B cell (primary cell): ENCODE measurements around the gene XPNPEP1. TPM values are rescaled to one million over a fixed set of nuclear protein-coding genes. Genes with fewer than 3 reads are reported as not detected.
"Not testable (repeated sequence)": the region's sequence is repeated elsewhere in the genome, so short reads cannot be mapped to it uniquely, and the experiment has no call there.

Experiments used
- ATAC-seq: fragments of 200-7000 bp; cut with Tn5 transposase; one replicate; pipeline ENCODE4 v1.10.0; 2021; ENCODE audit warnings: low read depth, mild to moderate bottlenecking, moderate number of reproducible peaks, moderate library complexity
- CTCF ChIA-PET: fragments of 350-600 bp; sonication (Branson Sonifier 250); formaldehyde crosslinking; loops from one replicate; lab custom pipeline; 2021; ENCODE audit warnings: antibody characterized with exemption, inconsistent platforms; lab: Charles Lee
- POLR2A ChIA-PET: fragments of 350-600 bp; sonication (Branson Sonifier 250); formaldehyde crosslinking; loops from one replicate; lab custom pipeline; 2021; ENCODE audit warnings: antibody characterized with exemption; lab: Charles Lee
- DNase-seq: peaks from one replicate; pipeline ENCODE4 v3.0.0; 2013
- H2AFZ ChIP-seq: 2 replicates; pipeline ENCODE4 v1.6.1; 2012; ENCODE audit warnings: mild to moderate bottlenecking, low read depth, low read length; ENCODE audit not compliant: insufficient read depth, poor library complexity, severe bottlenecking
- H3K27ac ChIP-seq, 2 donors: 1 replicate in 1 of 2; 2 replicates in 1 of 2; pipeline ENCODE4 v1.5.1; 2012 to 2013; ENCODE audit warnings: low read length in 2 of 2, mild to moderate bottlenecking in 2 of 2, moderate library complexity in 1 of 2
- H3K27me3 ChIP-seq, 4 experiments: fragments of 200-600 bp in 1 of 4; sonication (generic) in 1 of 4; replicated peaks in 1 of 4; 1 replicate in 2 of 4; 2 replicates in 2 of 4; pipeline versions ENCODE4 v1.6.1 to v1.7.0; 2013 to 2016; ENCODE audit warnings: low read length in 3 of 4, mild to moderate bottlenecking in 2 of 4, mixed read lengths in 1 of 4, moderate library complexity in 1 of 4; ENCODE audit not compliant: insufficient read depth in 4 of 4, control insufficient read depth in 3 of 4; ENCODE audit errors: control extremely low read depth in 1 of 4
- H3K36me3 ChIP-seq, 2 experiments: replicated peaks in 1 of 2; 1 replicate in 1 of 2; 2 replicates in 1 of 2; pipeline versions ENCODE4 v1.6.1 to v1.7.1; 2013; ENCODE audit warnings: low read length in 1 of 2; ENCODE audit not compliant: insufficient read depth in 2 of 2, control insufficient read depth in 1 of 2; ENCODE audit errors: control extremely low read depth in 1 of 2, extremely low read depth in 1 of 2
- H3K4me1 ChIP-seq, 2 donors: fragments of 200-600 bp in 1 of 2; sonication (generic) in 1 of 2; 1 replicate in 1 of 2; 2 replicates in 1 of 2; pipeline versions ENCODE4 v1.5.1 to v1.6.1; 2013 to 2017; ENCODE audit warnings: low read length in 2 of 2; ENCODE audit not compliant: control insufficient read depth in 2 of 2, insufficient read depth in 2 of 2
- H3K4me2 ChIP-seq: replicated peaks from 2 replicates; pipeline ENCODE3; 2012; ENCODE audit warnings: mild to moderate bottlenecking, low read depth, low read length; ENCODE audit not compliant: poor library complexity, severe bottlenecking
- H3K4me3 ChIP-seq, 5 experiments: fragments of 200-600 bp in 1 of 5; sonication (generic) in 1 of 5; 1 replicate in 3 of 5; 2 replicates in 2 of 5; pipeline versions ENCODE4 v1.5.1 to v1.7.0; 2011 to 2016; ENCODE audit warnings: low read length in 4 of 5, mild to moderate bottlenecking in 4 of 5, low read depth in 2 of 5, control low read depth in 1 of 5, moderate library complexity in 1 of 5; ENCODE audit not compliant: insufficient read depth in 1 of 5; ENCODE audit errors: control extremely low read depth in 1 of 5, extremely low read depth in 1 of 5
- H3K79me2 ChIP-seq: fragments of 200-600 bp; sonication (generic); one replicate; pipeline ENCODE4 v1.6.0; 2016; ENCODE audit warnings: low read length; ENCODE audit not compliant: control insufficient read depth, insufficient read depth
- H3K9ac ChIP-seq: fragments of 200-600 bp; sonication (generic); 2 replicates; pipeline ENCODE4 v1.6.1; 2017; ENCODE audit warnings: mild to moderate bottlenecking, low read length, moderate library complexity
- H3K9me3 ChIP-seq, 3 donors: one replicate each; pipeline versions ENCODE4 v1.6.1 to v1.7.1; 2013; ENCODE audit warnings: low read length in 2 of 3; ENCODE audit not compliant: control insufficient read depth in 2 of 3, insufficient read depth in 1 of 3; ENCODE audit errors: control extremely low read depth in 1 of 3
- H4K20me1 ChIP-seq: 2 replicates; pipeline ENCODE4 v1.6.0; 2012; ENCODE audit warnings: mild to moderate bottlenecking, low read length; ENCODE audit not compliant: insufficient read depth, control insufficient read depth, poor library complexity, severe bottlenecking
- H3K27ac Mint-ChIP-seq: one replicate; pipeline ENCODE4 v1.8.0; 2021; ENCODE audit warnings: mixed read lengths
- H3K27me3 Mint-ChIP-seq: one replicate; pipeline ENCODE4 v1.8.0; 2021; ENCODE audit warnings: mixed read lengths
- H3K4me1 Mint-ChIP-seq: one replicate; pipeline ENCODE4 v1.8.0; 2021; ENCODE audit warnings: mixed read lengths
- H3K4me3 Mint-ChIP-seq: one replicate; pipeline ENCODE4 v1.8.0; 2021; ENCODE audit warnings: mixed read lengths
- H3K9me3 Mint-ChIP-seq: one replicate; pipeline ENCODE4 v1.8.0; 2022; ENCODE audit warnings: mixed read lengths; ENCODE audit not compliant: insufficient read depth
- CTCF ChIP-seq: fragments of 200-600 bp; IDR thresholded peaks from one replicate; pipeline ENCODE4 v1.8.0; 2022; ENCODE audit warnings: antibody characterized with exemption, mild to moderate bottlenecking
- EZH2 ChIP-seq: IDR thresholded peaks from 2 replicates; pipeline ENCODE4 v1.6.1; 2012; ENCODE audit warnings: borderline replicate concordance, low read depth, mild to moderate bottlenecking, moderate library complexity, low read length; ENCODE audit not compliant: insufficient read depth, poor library complexity, severe bottlenecking
- WGBS: methylation state at CpG from one replicate; pipeline ENCODE4 v1.1.5; 2013; ENCODE audit warnings: missing lambda C conversion rate; ENCODE audit not compliant: insufficient coverage; 5-methylcytosine and 5-hydroxymethylcytosine counted together
- intact Hi-C: fragments of 100-400 bp; cut with micrococcal nuclease; formaldehyde crosslinking; loops from one replicate; pipeline ENCODE4 v1.10.0; 2022
- polyA plus RNA-seq: library from polyadenylated mRNA; depleted of rRNA; stranded (reverse); fragments of >200 nt; gene quantifications from 2 replicates; pipeline ENCODE4 v1.2.3, GENCODE V29; 2012
- total RNA-seq, 2 donors: library from RNA; stranded (reverse); fragments of 120-200 nt in 1 of 2; gene quantifications; 1 replicate in 1 of 2; 2 replicates in 1 of 2; pipeline versions ENCODE4 v1.2.3 to v1.2.4, GENCODE V29; 2013 to 2022

The XPNPEP1 gene
- total and polyA plus RNA-seq, 2 donors (not counting 1 experiment from before 2014, with no cell fraction given): 60.6 to 70.8 TPM

GRCh38 chr10:109919220-109919619, 4.1 kb downstream of the XPNPEP1 start:
- peaks cover 75% of the 10 kb centered on the region for H3K79me2 ChIP-seq
- H3K4me3 ChIP-seq: no peak overlapping the region
- no peak for DNase-seq
- no peak overlapping the region for H3K9ac ChIP-seq
- H3K9me3 Mint-ChIP-seq: no peaks in the 10 kb centered on the region
- H3K4me3 Mint-ChIP-seq: no peak overlapping the region
- no peak overlapping the region for H3K27ac Mint-ChIP-seq
- H3K4me2 ChIP-seq: no peak overlapping the region
- no peak for ATAC-seq
- no peaks in the 10 kb centered on the region for H3K27me3 ChIP-seq
- H4K20me1 ChIP-seq: peaks cover 14% of the 10 kb centered on the region
- H3K4me1 ChIP-seq: peaks cover 37 to 50% of the 10 kb centered on the region in 2 donors
- ChIA-PET POLR2A (no interaction called here), CTCF (no interaction called here)
- no peaks in the 10 kb centered on the region for H3K9me3 ChIP-seq
- no peaks in the 10 kb centered on the region for H3K27me3 Mint-ChIP-seq
- H3K27ac ChIP-seq: no peak overlapping the region
- H3K36me3 ChIP-seq: no peaks in the 10 kb centered on the region
- TF ChIP-seq CTCF: no peak
- TF ChIP-seq EZH2: no peak
- no peak overlapping the region for H2AFZ ChIP-seq
- no CpG with 5 or more reads among the region's 2 CpGs for WGBS
- peaks cover 64% of the 10 kb centered on the region for H3K4me1 Mint-ChIP-seq
- intact Hi-C loops: no loop called here

- H3K4me3 ChIP-seq, H3K27ac ChIP-seq, intact Hi-C loops, DNase-seq, H3K36me3 ChIP-seq, H3K27ac Mint-ChIP-seq, H3K27me3 Mint-ChIP-seq, H3K4me2 ChIP-seq, H3K27me3 ChIP-seq, H3K4me3 Mint-ChIP-seq, POLR2A ChIA-PET, H3K9me3 Mint-ChIP-seq, ATAC-seq, H3K9ac ChIP-seq, H3K9me3 ChIP-seq, H2AFZ ChIP-seq: not testable (repeated sequence)
- peaks cover 63% of the 10 kb centered on the region for H3K4me1 Mint-ChIP-seq
- 100% methylated on average over 1 of the region's 6 CpGs for WGBS
- Histone ChIP-seq H3K4me1 (peaks cover 33 to 46% of the 10 kb centered on the region in 2 donors), H4K20me1 (peaks cover 14% of the 10 kb centered on the region), H3K79me2 (peaks cover 72% of the 10 kb centered on the region)
- CTCF ChIA-PET: interaction anchor here (0.8 to 1.6 kb wide), 2 partner anchors 27 to 35 kb away, joined by 4 to 5 read pairs; no protein-coding TSS in a partner anchor
These were observed 4.6 kb downstream of the XPNPEP1 start for GRCh38 chr10:109918707-109919106.
